ENCODE results near the gene USP21. TPM values are rescaled to one million over a fixed set of nuclear protein-coding genes. Genes with fewer than 3 reads are reported as not detected.
A peak's percentile ranks its signal among the peaks of the same experiment; 100 is the strongest.

The USP21 gene
- total and polyA plus RNA-seq, 2 of the 13 experiments (the other 11 are each of a cell fraction or from before 2014, with no cell fraction given): 10.1 to 33.1 TPM

GRCh38 chr1:161153682-161154337 is 5.5 kb upstream of the USP21 start, which contains the start of gene UFC1 (continued):
- peak; percentile 95 for TF ChIP-seq KDM5A (IDR thresholded peaks at IDR 0.05; ENCODE audit: borderline replicate concordance, low read length)
- TF ChIP-seq ELF3 (CRISPR knock-in tag; IDR thresholded peaks at IDR 0.05): peak; percentile 93
- peak; percentile 46; the same call in 1 of the 2 replicates for TF ChIP-seq GFI1 (CRISPR knock-in tag; IDR thresholded peaks at IDR 0.05; ENCODE audit: borderline replicate concordance)
- TF ChIP-seq GMEB2 (CRISPR knock-in tag; IDR thresholded peaks at IDR 0.05; ENCODE audit: low read depth): no peak
- TF ChIP-seq TEF (CRISPR knock-in tag; IDR thresholded peaks at IDR 0.05): no peak
- TF ChIP-seq DBP (CRISPR knock-in tag; IDR thresholded peaks at IDR 0.05; ENCODE audit: not compliant biosample characterization): no peak
- TF ChIP-seq MED1 (CRISPR knock-in tag; IDR thresholded peaks at IDR 0.05): peak; percentile 29; the same call in 1 of the 2 replicates
- TF ChIP-seq HNF4G (IDR thresholded peaks at IDR 0.05; ENCODE audit: borderline replicate concordance, low read depth, low read length): 0 out of 2 replicates have a peak, but pooled peaks have one; percentile 0
- TF ChIP-seq HNF4G (CRISPR knock-in tag; IDR thresholded peaks at IDR 0.05; ENCODE audit: borderline replicate concordance, low read depth): 0 out of 2 replicates have a peak, but pooled peaks have one; percentile 31
- TF ChIP-seq MLX (CRISPR knock-in tag; IDR thresholded peaks at IDR 0.05): no peak
- no peak for TF ChIP-seq ZNF383 (CRISPR knock-in tag; IDR thresholded peaks at IDR 0.05; ENCODE audit: borderline replicate concordance)
- peak; percentile 88 for TF ChIP-seq KMT2B (CRISPR knock-in tag; IDR thresholded peaks at IDR 0.05)
- TF ChIP-seq ZNF687 (CRISPR knock-in tag; IDR thresholded peaks at IDR 0.05): peak; percentile 69
- TF ChIP-seq HOMEZ (CRISPR knock-in tag; IDR thresholded peaks at IDR 0.05; ENCODE audit: low read depth): no peak
- no peak for TF ChIP-seq SMARCE1 (IDR thresholded peaks at IDR 0.05; ENCODE audit: borderline replicate concordance)
- no peak for TF ChIP-seq ZNF235 (CRISPR knock-in tag; IDR thresholded peaks at IDR 0.05; ENCODE audit: borderline replicate concordance)
- TF ChIP-seq IKZF4 (CRISPR knock-in tag; IDR thresholded peaks at IDR 0.05; ENCODE audit: borderline replicate concordance, low read depth, not compliant biosample characterization): no peak
- peak; percentile 87 for TF ChIP-seq PHF8 (CRISPR knock-in tag; IDR thresholded peaks at IDR 0.05)
- 0 out of 2 replicates have a peak, but pooled peaks have one; percentile 55 for TF ChIP-seq ZBTB8A (CRISPR knock-in tag; IDR thresholded peaks at IDR 0.05; ENCODE audit: borderline replicate concordance, low read depth)
